Motor neuron (in vitro differentiated cells): ENCODE data around the gene EML1. TPM values are rescaled to one million over a fixed set of nuclear protein-coding genes. Genes with fewer than 3 reads are reported as not detected.

Experiments used
- ATAC-seq, 8 experiments: fragments of 200-7000 bp; cut with Tn5 transposase; replicated peaks in 6 of 8; 2 replicates each; pipeline ENCODE4 v1.8.0; 2021; ENCODE audit warnings: mild to moderate bottlenecking in 8 of 8, moderate library complexity in 8 of 8
- H3K27ac ChIP-seq, 2 donors: fragments of 250-450 bp; sonication (Bioruptor Pico); 2 replicates each; pipeline ENCODE4 v1.9.0; 2021; ENCODE audit warnings: antibody characterized with exemption in 2 of 2, mild to moderate bottlenecking in 2 of 2, moderate library complexity in 1 of 2
- H3K4me1 ChIP-seq, 2 donors: fragments of 250-450 bp; sonication (Bioruptor Pico); replicated peaks in 1 of 2; 2 replicates each; pipeline ENCODE4 v1.6.1; 2021; ENCODE audit warnings: antibody characterized with exemption in 2 of 2, mild to moderate bottlenecking in 2 of 2, moderate library complexity in 1 of 2
- H3K4me3 ChIP-seq, 5 donors: fragments of 250-450 bp; sonication (Bioruptor Pico); 2 replicates each; pipeline ENCODE4 v1.9.0; 2021; ENCODE audit warnings: antibody characterized with exemption in 5 of 5, mild to moderate bottlenecking in 5 of 5, moderate library complexity in 4 of 5
- WGBS, 10 experiments: fragments of 450-650 bp; shearing (Covaris generic); methylation state at CpG; one replicate each; pipeline ENCODE4 v1.0.0; 2022; 5-methylcytosine and 5-hydroxymethylcytosine counted together
- in situ Hi-C, 9 experiments: fragments of 400-800 bp; cut with MboI; loops; one replicate each; pipeline ENCODE4 v1.15.0; 2021; ENCODE audit warnings: low sequenced_read_pairs in 9 of 9, low pct_unique_long_range_greater_than_20kb in 2 of 9; ENCODE audit not compliant: unreplicated experiment in 9 of 9
- total RNA-seq, 8 experiments: library from RNA; unstranded; fragments of 300-600 nt; gene quantifications; 2 replicates each; pipeline versions ENCODE4 v1.2.3 to v1.2.4, GENCODE V29; 2022

The EML1 gene
- total RNA-seq, 8 experiments from 2014 or later: 15.1 to 86.6 (median 25.5) TPM

DNA sequence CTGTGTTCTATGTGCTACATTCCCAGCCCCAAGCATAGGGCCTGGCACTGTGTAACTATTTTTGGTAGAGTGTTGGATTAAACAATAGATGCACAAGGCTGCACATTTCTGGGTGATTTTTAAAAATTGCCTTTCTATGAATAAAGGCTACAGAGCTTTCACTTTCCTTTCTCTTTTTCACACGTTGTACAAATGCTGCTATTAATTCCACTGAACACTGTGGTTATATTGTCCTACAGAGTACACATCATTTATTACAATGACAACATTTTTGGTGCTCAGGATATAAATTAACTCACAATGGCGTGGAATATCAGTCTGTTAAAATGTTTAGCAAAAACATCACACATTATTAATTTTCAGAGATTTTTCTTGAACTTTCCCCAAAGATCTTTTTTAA is 3.6 kb upstream of the EML1 start:
- in situ Hi-C loops: no loop called here
- 12 to 100% (median 50%) methylated on average over 1 to 2 of the region's 2 CpGs; no CpG with 5 or more reads in 1 of the 10 experiments for WGBS, 10 experiments
- H3K4me1 ChIP-seq: peaks cover 24 to 26% of the 10 kb centered on the region in 2 donors
- no peak for ATAC-seq
- H3K4me3 ChIP-seq: no peak overlapping the region
- no peak overlapping the region for H3K27ac ChIP-seq

DNA sequence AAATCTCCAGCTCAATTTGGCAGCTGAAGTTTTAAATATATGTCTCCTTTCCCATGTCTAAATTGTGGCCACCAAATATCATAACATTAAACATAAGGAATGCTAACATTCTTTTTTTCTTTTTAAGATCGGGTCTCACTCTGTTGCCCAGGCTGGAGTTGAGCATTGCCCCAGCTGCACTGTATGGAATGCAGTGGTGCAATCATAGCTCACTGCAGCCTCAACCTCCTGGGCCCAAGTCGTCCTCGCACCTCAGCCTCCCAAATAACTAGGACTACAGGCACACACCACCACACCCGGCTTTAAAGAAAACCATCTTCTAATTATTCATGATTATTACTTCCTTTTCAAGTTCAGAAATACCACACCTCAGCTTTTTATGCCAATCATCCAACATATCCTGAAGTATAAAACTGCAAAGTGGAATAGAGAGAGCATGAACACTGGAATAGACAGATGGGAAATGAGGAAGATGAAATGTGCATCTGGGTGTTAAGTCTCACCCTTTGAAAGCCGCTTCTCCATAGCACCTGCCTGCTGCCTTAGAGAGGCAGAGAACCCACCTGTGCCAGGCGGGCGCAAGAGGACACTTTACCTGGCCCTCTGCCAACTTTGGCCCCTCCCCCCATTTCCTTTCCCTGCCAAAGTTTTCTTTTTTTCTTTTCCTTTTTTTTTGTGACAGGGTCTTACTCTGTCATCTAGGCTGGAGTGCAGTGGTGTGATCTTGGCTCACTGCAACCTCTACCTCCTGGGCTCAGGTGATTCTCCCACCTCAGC is 2.8 kb upstream of the EML1 start:
- ATAC-seq: no peak
- Histone ChIP-seq H3K4me3 (no peak overlapping the region), H3K27ac (no peak overlapping the region), H3K4me1 (peaks cover 26 to 34% of the 10 kb centered on the region in 2 donors)
- in situ Hi-C loops: no loop called here
- 77 to 100% (median 91%) methylated on average over 1 to 6 of the region's 7 CpGs; no CpG with 5 or more reads in 1 of the 10 experiments for WGBS, 10 experiments

DNA sequence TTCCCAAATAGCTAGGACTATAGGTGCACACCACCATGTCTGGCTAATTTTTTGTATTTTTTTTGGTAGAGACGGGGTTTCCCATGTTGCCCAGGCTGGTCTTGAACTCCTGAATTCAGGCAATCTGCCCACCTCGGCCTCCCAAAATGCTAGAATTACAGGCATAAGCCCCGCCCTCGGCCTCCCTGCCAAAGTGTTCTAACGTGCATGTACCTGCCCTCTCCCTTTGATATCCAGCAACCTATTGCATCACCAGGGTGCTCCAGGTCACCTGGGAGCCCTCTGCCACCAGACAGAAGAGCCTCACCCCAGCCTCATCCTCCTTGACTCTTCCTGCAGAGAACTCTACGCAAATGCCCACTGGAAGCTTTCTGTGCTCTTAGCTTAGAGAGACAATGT is 2.2 kb upstream of the EML1 start:
- no peak for ATAC-seq
- H3K27ac ChIP-seq: no peak overlapping the region
- peaks cover 28 to 37% of the 10 kb centered on the region in 2 donors for H3K4me1 ChIP-seq
- in situ Hi-C loops: no loop called here
- 87 to 100% (median 100%) methylated on average over 1 to 4 of the region's 6 CpGs; no CpG with 5 or more reads in 3 of the 10 experiments for WGBS, 10 experiments
- H3K4me3 ChIP-seq: no peak overlapping the region

DNA sequence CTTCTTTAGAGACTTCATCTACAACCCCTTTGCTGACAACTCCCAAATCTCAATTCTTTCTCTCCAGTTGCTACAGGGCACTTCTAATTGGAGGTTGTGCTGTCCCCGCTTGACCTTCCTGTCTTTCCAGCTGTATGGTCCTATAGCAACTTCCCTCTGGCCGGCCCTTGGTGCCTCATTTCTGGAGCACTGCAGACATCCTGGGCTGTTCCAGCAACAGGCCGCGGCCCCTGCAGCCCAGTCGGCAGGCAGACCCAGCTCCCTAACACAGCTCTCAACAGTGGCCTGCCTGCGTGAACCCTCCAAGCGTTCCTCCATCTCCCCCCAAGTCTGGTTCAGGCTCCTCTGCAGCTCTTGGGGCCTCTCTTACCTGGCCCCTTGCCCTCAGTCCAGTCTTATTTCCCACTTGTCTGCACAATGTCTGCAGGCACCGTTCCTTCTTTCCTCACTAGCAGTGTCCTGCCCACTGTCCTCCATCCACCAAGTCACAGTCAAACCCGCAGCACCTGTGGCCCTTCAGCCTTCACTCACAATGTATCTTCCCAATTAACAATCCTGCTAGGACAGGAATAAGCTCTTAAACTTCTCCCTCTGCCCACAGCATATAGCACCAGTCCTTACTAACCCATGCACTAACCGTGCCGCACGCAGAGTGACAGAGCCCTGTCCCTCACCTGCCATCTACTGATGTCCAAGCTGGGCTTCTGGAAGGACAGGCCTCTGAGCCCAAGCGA is 1.6 kb upstream of the EML1 start:
- peaks cover 28 to 37% of the 10 kb centered on the region in 2 donors for H3K4me1 ChIP-seq
- no peak for ATAC-seq
- H3K27ac ChIP-seq: no peak overlapping the region
- H3K4me3 ChIP-seq: no peak overlapping the region
- in situ Hi-C loops: no loop called here
- 58 to 100% (median 88%) methylated on average over 1 to 8 of the region's 13 CpGs; no CpG with 5 or more reads in 2 of the 10 experiments for WGBS, 10 experiments

- ATAC-seq: no peak
- H3K27ac ChIP-seq: no peak overlapping the region
- H3K4me1 ChIP-seq: peaks cover 28 to 37% of the 10 kb centered on the region in 2 donors
- in situ Hi-C loops: no loop called here
- H3K4me3 ChIP-seq: peak overlapping the region in 2 of 5 donors; percentile 79 to 100
- WGBS, 10 experiments: 77 to 98% (median 88%) methylated on average over 2 to 6 of the region's 6 CpGs; no CpG with 5 or more reads in 2 of the 10 experiments
Measured at GRCh38 chr14:99792210-99792535, 1.0 kb upstream of the EML1 start.

- peak overlapping the region; percentile 73 to 100 (median 81) for H3K4me3 ChIP-seq
- peak overlapping the region; percentile 83 to 91 for H3K27ac ChIP-seq
- in situ Hi-C loops: no loop called here
- WGBS, 10 experiments: 3 to 100% (median 62%) methylated on average over 1 to 9 of the region's 65 CpGs; no CpG with 5 or more reads in 3 of the 10 experiments
- ATAC-seq: peak in 2 of 8 experiments; percentile 8 to 14
- peaks cover 28 to 37% of the 10 kb centered on the region in 2 donors for H3K4me1 ChIP-seq
Measured at GRCh38 chr14:99792551-99793212, 531 bp upstream of the EML1 start.

DNA sequence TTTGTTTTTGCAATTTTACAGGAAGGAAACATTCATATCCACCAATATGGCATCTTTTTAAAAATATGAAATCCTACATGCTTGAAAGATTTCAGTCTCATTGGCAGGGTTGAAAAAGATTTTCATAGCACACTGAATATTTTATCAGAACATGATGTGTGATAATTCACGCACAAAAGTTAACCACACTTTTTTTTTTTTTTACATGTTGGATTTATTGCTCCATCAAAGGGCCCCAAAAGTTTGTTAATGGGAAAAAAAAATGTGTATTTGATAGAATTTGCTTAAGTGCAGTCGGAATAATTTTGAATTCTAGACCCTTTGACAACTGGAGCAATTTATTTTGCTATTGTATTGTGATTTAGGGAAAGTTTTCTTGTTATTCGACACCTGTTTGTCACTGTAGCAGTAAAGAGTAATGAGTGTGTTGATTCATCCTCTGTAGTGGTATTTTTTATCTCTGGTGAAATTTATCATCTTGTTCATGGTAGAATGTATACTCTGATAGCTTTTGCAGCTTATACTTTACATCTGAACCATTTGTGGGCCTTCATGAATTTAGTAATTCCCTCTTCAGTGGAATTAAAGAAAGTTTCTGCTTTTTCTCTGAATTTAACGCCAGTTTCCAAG is 1.1 kb downstream of the EML1 start:
- Histone ChIP-seq H3K4me3 (peak overlapping the region; percentile 73 to 100 (median 81)), H3K4me1 (peaks cover 27 to 37% of the 10 kb centered on the region in 2 donors), H3K27ac (no peak overlapping the region)
- in situ Hi-C loops: no loop called here
- ATAC-seq: no peak
- 0 to 43% (median 18%) methylated on average over 2 to 4 of the region's 4 CpGs for WGBS, 10 experiments

DNA sequence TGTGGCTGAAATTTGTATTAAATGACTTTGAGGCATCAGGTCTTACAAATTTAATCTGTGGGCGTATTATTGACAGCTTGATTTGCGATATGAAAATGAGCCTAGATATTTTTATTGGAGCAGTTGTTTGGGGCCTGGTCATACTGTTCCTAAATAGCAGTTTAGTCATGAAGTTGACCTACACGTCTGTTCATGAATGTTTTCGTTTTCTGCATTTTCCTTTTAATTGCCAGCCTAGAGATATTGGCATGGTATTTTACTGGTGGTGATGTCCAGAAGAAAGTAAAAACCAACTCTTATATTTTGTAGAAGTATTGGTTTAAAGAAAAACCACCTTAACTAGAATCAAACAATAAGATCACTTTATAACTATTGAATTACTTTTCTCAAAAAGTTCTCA is 1.8 kb downstream of the EML1 start:
- in situ Hi-C loops: no loop called here
- Histone ChIP-seq H3K4me3 (peak overlapping the region in 1 of 5 donors; percentile 79), H3K27ac (no peak overlapping the region), H3K4me1 (peaks cover 23 to 33% of the 10 kb centered on the region in 2 donors)
- WGBS, 10 experiments: 32 to 100% (median 65%) methylated on average over 2 to 4 of the region's 4 CpGs; no CpG with 5 or more reads in 1 of the 10 experiments
- ATAC-seq: no peak

DNA sequence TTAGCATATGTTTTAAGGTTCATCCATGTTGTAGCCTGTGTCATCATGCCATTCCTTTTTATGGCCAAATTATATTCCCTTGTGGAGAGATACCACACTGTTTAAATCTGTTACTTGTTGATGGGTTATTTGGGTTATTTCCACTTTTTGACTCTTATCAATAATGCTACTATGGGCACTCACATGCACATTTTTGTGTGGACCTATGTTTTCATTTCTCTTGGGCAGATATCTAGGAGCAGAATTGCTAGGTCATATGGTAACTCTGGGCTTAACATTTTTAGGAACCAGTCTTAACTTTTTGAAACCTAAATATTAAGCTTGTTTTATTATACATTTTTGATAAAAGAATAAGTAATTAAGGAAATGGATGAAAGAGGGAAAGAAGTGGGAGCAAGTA is 4.0 kb downstream of the EML1 start:
- Histone ChIP-seq H3K27ac (no peak overlapping the region), H3K4me1 (peaks cover 12 to 26% of the 10 kb centered on the region in 2 donors), H3K4me3 (no peak overlapping the region)
- no peak for ATAC-seq
- in situ Hi-C loops: no loop called here

GRCh38 chr14:99800781-99801180 is 7.6 kb downstream of the EML1 start:
- Histone ChIP-seq H3K27ac (no peak overlapping the region), H3K4me1 (peaks cover 19 to 28% of the 10 kb centered on the region in 2 donors), H3K4me3 (no peak overlapping the region)
- no peak for ATAC-seq
- in situ Hi-C loops: loop anchor here in 1 of 9 experiments (10.0 kb wide), 1 partner anchor 84 kb away; no protein-coding TSS in a partner anchor
- 50 to 100% (median 83%) methylated on average over 1 to 3 of the region's 5 CpGs; no CpG with 5 or more reads in 2 of the 10 experiments for WGBS, 10 experiments

DNA sequence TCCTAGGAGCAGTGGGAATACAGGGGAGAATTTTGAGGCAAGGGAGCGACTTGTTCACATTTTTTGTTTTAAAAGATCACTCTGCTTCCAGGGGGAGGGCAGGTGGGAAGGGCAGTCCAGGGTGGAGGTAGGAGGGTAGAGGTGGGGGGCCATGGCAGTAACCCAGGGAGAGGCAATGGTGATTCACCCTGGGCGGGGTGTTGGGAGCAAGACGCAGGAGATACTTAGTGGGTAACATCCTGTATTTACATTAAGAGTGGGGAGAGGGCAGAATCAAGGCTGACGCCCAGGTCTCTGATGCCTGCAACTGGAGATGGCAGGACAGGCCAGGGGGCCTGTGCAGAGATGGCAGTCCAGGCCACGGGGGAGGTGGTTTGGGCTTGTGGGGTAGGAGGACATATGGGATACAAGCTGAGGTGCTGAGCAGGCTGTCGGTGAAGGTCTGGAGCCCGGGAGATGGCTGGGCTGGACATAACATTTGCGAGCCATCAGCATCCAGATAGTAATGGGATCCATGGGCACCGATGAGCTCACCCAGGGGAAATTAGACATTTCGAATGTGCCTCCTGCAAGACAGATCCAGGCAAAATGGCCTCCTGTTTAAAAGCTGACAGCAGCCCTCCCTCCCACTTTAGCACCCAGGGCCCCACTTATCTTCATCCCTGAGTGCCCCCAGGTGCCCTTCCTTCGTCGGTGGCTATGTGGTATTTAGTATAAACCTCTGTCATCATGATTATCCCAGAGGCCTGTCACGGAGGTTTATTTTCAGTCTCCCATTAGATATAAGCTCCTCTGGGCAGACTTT is 9.3 kb downstream of the EML1 start:
- Histone ChIP-seq H3K27ac (no peak overlapping the region), H3K4me3 (no peak overlapping the region), H3K4me1 (peaks cover 19 to 31% of the 10 kb centered on the region in 2 donors)
- in situ Hi-C loops: loop anchor here in 1 of 9 experiments (10.0 kb wide), 1 partner anchor 82 kb away; no protein-coding TSS in a partner anchor
- ATAC-seq: peak in 7 of 8 experiments; percentile 13 to 72 (median 62)
- WGBS, 10 experiments: 48 to 100% (median 86%) methylated on average over 1 to 3 of the region's 13 CpGs; no CpG with 5 or more reads in 3 of the 10 experiments
